ENCODE data around the gene TXNRD2. TPM values are rescaled to one million over a fixed set of nuclear protein-coding genes. Genes with fewer than 3 reads are reported as not detected.

Gene TXNRD2
- total and polyA plus RNA-seq, 10 of the 15 experiments (the other 5 are each of a cell fraction or from before 2014, with no cell fraction given), result 1.6 to 26.0 (median 13.9) TPM

- no peak overlapping the region for H3K4me3 ChIP-seq
- WGBS (ENCODE audit: insufficient coverage, insufficient replicate concordance, low lambda C conversion rate, missing lambda C conversion rate), result 48% methylated on average over 7 of the region's 7 CpGs
- ChIA-PET SMC1A (ENCODE audit: uncharacterized antibody, unreplicated experiment) (no interaction called here), POLR2A (no interaction called here), CTCF (no interaction called here), RAD21 (ENCODE audit: unreplicated experiment) (no interaction called here)
- FAIRE-seq, result no peak
- ATAC-seq, result no peak
- H3K27me3 ChIP-seq (replicated peaks in 1 of 2; ENCODE audit: control insufficient read depth in 2 of 2, insufficient read depth in 2 of 2, low read length in 1 of 2), result no peaks in the 10 kb centered on the region
- H3K27ac ChIP-seq (ENCODE audit: control insufficient read depth, insufficient read depth), result no peak overlapping the region
- no TSS peak for BruUV-seq (replicated peaks)
- no peaks in the 10 kb centered on the region; a peak in 1 of 4 replicates for H3K36me3 ChIP-seq (ENCODE audit: control insufficient read depth in 2 of 2, insufficient read depth in 2 of 2, low read length in 1 of 2)
- intact Hi-C loops (cut with micrococcal nuclease; ENCODE audit: unreplicated experiment) (no loop called here), in situ Hi-C loops (cut with MboI) (no loop called here)
- H3K4me2 ChIP-seq (ENCODE audit: control insufficient read depth, insufficient read depth), result no peak overlapping the region
- H3K9me3 ChIP-seq (replicated peaks; ENCODE audit: control insufficient read depth, insufficient read depth, low read length), result no peaks in the 10 kb centered on the region
- H2AFZ ChIP-seq (ENCODE audit: control insufficient read depth, low read depth, low read length), result no peak overlapping the region
- no peak for DNase-seq (ENCODE audit: low read depth, low spot score)
- no peak overlapping the region for H3K9ac ChIP-seq (ENCODE audit: control insufficient read depth, insufficient read depth, low read length)
- H3K4me1 ChIP-seq (ENCODE audit: control insufficient read depth, insufficient read depth, low read length), result no peaks in the 10 kb centered on the region
- no peaks in the 10 kb centered on the region for H3K79me2 ChIP-seq (ENCODE audit: control insufficient read depth, insufficient read depth, low read length)
- TF ChIP-seq HDAC6 (IDR thresholded peaks at IDR 0.05; ENCODE audit: unreplicated experiment) (no peak), EED (IDR thresholded peaks at IDR 0.05; ENCODE audit: low read depth) (no peak), CEBPB (IDR thresholded peaks at IDR 0.05; ENCODE audit: borderline replicate concordance in 1 of 2, low read depth in 2 of 2, low read length in 2 of 2) (no peak), SUZ12 (IDR thresholded peaks at IDR 0.05; ENCODE audit: unreplicated experiment) (no peak), BCL3 (IDR thresholded peaks at IDR 0.05; ENCODE audit: borderline replicate concordance, insufficient read depth, low read depth, low read length, poor library complexity, severe bottlenecking) (no peak), RB1 (IDR thresholded peaks at IDR 0.05; ENCODE audit: borderline replicate concordance) (no peak), CHD1 (IDR thresholded peaks at IDR 0.05; ENCODE audit: low read depth, low read length) (no peak), NFXL1 (IDR thresholded peaks at IDR 0.05; ENCODE audit: borderline replicate concordance) (no peak), NRF1 (conservative IDR thresholded peaks at IDR 0.05; ENCODE audit: low read depth, low read length) (no peak), NFYA (IDR thresholded peaks at IDR 0.05; ENCODE audit: borderline replicate concordance, low read depth, low read length) (no peak), JUND (IDR thresholded peaks at IDR 0.05; ENCODE audit: low read depth, low read length) (no peak), STAT3 (IDR thresholded peaks at IDR 0.05; ENCODE audit: low read depth, low read length) (no peak), YBX1 (IDR thresholded peaks at IDR 0.05) (no peak), NR2C1 (IDR thresholded peaks at IDR 0.05) (no peak), HDGF (IDR thresholded peaks at IDR 0.05) (no peak), NR2F1 (conservative IDR thresholded peaks at IDR 0.05) (no peak), CBX3 (IDR thresholded peaks at IDR 0.05; ENCODE audit: borderline replicate concordance, low read depth) (no peak)
- TF ChIP-seq, protein P1, sequence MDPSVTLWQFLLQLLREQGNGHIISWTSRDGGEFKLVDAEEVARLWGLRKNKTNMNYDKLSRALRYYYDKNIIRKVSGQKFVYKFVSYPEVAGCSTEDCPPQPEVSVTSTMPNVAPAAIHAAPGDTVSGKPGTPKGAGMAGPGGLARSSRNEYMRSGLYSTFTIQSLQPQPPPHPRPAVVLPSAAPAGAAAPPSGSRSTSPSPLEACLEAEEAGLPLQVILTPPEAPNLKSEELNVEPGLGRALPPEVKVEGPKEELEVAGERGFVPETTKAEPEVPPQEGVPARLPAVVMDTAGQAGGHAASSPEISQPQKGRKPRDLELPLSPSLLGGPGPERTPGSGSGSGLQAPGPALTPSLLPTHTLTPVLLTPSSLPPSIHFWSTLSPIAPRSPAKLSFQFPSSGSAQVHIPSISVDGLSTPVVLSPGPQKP (IDR thresholded peaks at IDR 0.05; ENCODE audit: low read depth, low read length), result no peak
- TF ChIP-seq, protein P2, sequence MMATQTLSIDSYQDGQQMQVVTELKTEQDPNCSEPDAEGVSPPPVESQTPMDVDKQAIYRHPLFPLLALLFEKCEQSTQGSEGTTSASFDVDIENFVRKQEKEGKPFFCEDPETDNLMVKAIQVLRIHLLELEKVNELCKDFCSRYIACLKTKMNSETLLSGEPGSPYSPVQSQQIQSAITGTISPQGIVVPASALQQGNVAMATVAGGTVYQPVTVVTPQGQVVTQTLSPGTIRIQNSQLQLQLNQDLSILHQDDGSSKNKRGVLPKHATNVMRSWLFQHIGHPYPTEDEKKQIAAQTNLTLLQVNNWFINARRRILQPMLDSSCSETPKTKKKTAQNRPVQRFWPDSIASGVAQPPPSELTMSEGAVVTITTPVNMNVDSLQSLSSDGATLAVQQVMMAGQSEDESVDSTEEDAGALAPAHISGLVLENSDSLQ (IDR thresholded peaks at IDR 0.05), result no peak
- H4K20me1 ChIP-seq (ENCODE audit: control insufficient read depth, insufficient read depth), result no peaks in the 10 kb centered on the region
Observed at GRCh38 chr22:19980766-19981165, 39.1 kb upstream of the TXNRD2 start.
